ENCODE data around the gene FBXO21. TPM values are rescaled to one million over a fixed set of nuclear protein-coding genes. Genes with fewer than 3 reads are reported as not detected.

The FBXO21 gene
- total RNA-seq, 1 experiment from 2014 or later, result 37.8 TPM

DNA sequence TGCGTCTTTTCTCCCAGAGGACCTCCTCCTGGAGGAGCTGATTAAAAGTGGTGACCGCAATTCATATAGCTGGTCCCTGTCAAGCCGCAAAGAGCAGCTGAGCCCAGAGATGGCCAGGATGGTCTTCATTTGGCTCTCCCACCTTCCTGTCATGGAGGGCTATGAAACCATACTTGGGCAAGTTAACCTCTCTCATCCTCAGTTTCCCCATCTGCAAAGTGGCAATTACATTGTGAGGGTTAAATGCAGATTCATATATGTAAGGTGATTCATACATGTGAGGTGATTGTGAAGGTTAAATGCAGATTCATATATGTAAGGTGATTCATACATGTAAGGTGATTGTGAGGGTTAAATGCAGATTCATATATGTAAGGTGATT lies 87.5 kb downstream of the FBXO21 start:
- no peak overlapping the region for H3K27ac ChIP-seq (ENCODE audit: low read length)
- H3K9me3 ChIP-seq (ENCODE audit: control insufficient read depth, insufficient read depth, low read depth, low read length), result no peaks in the 10 kb centered on the region
- H3K4me1 ChIP-seq (ENCODE audit: control insufficient read depth, insufficient read depth, low read length), result peaks cover 2% of the 10 kb centered on the region; the same call in 1 of the 2 replicates
- BruUV-seq (replicated peaks), result no TSS peak
- no peak overlapping the region for H3K4me3 ChIP-seq (ENCODE audit: low read depth in 2 of 2, low read length in 2 of 2)
- POLR2A ChIA-PET, result no interaction called here
- in situ Hi-C loops (cut with HindIII; ENCODE audit: low pct_unique_long_range_greater_than_20kb, low sequenced_read_pairs) (no loop called here), intact Hi-C loops (cut with micrococcal nuclease; ENCODE audit: unreplicated experiment) (no loop called here)
- TF ChIP-seq SIN3A (IDR thresholded peaks at IDR 0.05; ENCODE audit: borderline replicate concordance, insufficient read depth, low read depth, low read length), result no peak
- TF ChIP-seq, protein P1, sequence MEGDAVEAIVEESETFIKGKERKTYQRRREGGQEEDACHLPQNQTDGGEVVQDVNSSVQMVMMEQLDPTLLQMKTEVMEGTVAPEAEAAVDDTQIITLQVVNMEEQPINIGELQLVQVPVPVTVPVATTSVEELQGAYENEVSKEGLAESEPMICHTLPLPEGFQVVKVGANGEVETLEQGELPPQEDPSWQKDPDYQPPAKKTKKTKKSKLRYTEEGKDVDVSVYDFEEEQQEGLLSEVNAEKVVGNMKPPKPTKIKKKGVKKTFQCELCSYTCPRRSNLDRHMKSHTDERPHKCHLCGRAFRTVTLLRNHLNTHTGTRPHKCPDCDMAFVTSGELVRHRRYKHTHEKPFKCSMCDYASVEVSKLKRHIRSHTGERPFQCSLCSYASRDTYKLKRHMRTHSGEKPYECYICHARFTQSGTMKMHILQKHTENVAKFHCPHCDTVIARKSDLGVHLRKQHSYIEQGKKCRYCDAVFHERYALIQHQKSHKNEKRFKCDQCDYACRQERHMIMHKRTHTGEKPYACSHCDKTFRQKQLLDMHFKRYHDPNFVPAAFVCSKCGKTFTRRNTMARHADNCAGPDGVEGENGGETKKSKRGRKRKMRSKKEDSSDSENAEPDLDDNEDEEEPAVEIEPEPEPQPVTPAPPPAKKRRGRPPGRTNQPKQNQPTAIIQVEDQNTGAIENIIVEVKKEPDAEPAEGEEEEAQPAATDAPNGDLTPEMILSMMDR (IDR thresholded peaks at IDR 0.05), result no peak
- TF ChIP-seq, protein P2, sequence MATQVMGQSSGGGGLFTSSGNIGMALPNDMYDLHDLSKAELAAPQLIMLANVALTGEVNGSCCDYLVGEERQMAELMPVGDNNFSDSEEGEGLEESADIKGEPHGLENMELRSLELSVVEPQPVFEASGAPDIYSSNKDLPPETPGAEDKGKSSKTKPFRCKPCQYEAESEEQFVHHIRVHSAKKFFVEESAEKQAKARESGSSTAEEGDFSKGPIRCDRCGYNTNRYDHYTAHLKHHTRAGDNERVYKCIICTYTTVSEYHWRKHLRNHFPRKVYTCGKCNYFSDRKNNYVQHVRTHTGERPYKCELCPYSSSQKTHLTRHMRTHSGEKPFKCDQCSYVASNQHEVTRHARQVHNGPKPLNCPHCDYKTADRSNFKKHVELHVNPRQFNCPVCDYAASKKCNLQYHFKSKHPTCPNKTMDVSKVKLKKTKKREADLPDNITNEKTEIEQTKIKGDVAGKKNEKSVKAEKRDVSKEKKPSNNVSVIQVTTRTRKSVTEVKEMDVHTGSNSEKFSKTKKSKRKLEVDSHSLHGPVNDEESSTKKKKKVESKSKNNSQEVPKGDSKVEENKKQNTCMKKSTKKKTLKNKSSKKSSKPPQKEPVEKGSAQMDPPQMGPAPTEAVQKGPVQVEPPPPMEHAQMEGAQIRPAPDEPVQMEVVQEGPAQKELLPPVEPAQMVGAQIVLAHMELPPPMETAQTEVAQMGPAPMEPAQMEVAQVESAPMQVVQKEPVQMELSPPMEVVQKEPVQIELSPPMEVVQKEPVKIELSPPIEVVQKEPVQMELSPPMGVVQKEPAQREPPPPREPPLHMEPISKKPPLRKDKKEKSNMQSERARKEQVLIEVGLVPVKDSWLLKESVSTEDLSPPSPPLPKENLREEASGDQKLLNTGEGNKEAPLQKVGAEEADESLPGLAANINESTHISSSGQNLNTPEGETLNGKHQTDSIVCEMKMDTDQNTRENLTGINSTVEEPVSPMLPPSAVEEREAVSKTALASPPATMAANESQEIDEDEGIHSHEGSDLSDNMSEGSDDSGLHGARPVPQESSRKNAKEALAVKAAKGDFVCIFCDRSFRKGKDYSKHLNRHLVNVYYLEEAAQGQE (IDR thresholded peaks at IDR 0.05; ENCODE audit: insufficient read depth in 1 of 2, low read depth in 2 of 2, low read length in 1 of 2), result no peak
- TF ChIP-seq POLR2AphosphoS5 (IDR thresholded peaks at IDR 0.05; ENCODE audit: low read depth, low read length), result no peak
- TF ChIP-seq TCF7L2 (IDR thresholded peaks at IDR 0.05; ENCODE audit: low read depth, low read length), result no peak
- H3K27me3 ChIP-seq (ENCODE audit: control insufficient read depth, insufficient read depth, low read length), result peaks cover 12% of the 10 kb centered on the region
- H3K36me3 ChIP-seq (ENCODE audit: control insufficient read depth, insufficient read depth, low read length), result no peaks in the 10 kb centered on the region; the same call in 1 of the 2 replicates
- CTCF ChIA-PET, result no interaction called here
- DNase-seq (ENCODE audit: low read depth, low spot score), result no peak
- ATAC-seq, result no peak

DNA sequence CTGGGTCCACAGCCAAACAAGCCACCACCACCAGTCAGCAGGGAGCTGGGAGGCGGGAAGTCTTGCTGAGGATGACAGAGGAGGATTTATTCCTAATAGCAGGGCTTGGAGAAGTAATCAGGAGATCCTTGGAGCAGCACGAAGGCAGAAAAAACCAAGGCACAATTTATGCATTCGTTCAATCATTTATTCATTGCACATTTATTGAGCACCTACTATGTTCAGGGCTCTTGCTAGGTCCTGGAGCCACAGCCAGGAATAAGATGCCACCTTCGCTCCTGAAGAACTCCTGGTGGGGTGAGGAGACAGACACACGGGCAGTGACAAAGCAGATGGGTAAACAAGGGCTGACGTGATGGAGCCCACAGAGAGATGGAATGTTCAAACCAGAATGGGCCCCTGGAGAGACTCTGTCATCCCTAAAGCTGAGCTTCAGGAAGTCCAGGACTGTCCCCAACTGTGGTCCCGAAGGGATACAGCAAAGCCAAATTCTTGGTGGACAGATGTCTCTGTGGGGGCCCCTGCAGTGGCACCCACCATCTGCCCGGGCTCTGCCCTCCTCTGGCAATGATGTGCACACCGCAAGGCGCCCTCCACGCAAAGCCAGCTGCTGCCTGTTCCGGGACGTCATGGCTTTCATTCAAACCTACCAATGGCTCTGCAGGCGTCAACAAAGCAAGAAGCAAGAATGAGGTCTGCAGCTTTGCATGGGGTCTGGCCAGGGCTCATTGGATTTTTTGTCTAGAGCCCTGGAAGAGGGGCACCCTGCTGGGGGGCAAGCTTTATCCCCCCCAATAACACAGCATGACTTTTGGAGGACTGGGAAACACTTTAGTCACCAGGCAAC lies 88.1 kb downstream of the FBXO21 start:
- H3K4me1 ChIP-seq (ENCODE audit: control insufficient read depth, insufficient read depth, low read length), result peaks cover 2% of the 10 kb centered on the region; the same call in 1 of the 2 replicates
- intact Hi-C loops (cut with micrococcal nuclease; ENCODE audit: unreplicated experiment), result no loop called here
- no peak overlapping the region for H3K4me3 ChIP-seq (ENCODE audit: low read depth in 2 of 2, low read length in 2 of 2)
- ATAC-seq (no peak), DNase-seq (ENCODE audit: low read depth, low spot score) (no peak)
- H3K9me3 ChIP-seq (ENCODE audit: control insufficient read depth, insufficient read depth, low read depth, low read length), result no peaks in the 10 kb centered on the region
- CTCF ChIA-PET, result interaction anchor here (0.7 kb wide), 1 partner anchor 369 kb away, joined by 3 read pairs; no protein-coding TSS in a partner anchor
- H3K27me3 ChIP-seq (ENCODE audit: control insufficient read depth, insufficient read depth, low read length), result peaks cover 17% of the 10 kb centered on the region
- POLR2A ChIA-PET, result interaction anchor here (0.6 kb wide), 1 partner anchor 67 kb away, joined by 4 read pairs; no protein-coding TSS in a partner anchor
- in situ Hi-C loops (cut with HindIII; ENCODE audit: low pct_unique_long_range_greater_than_20kb, low sequenced_read_pairs), result no loop called here
- no TSS peak for BruUV-seq (replicated peaks)
- H3K36me3 ChIP-seq (ENCODE audit: control insufficient read depth, insufficient read depth, low read length), result no peaks in the 10 kb centered on the region; the same call in 1 of the 2 replicates
- no peak overlapping the region for H3K27ac ChIP-seq (ENCODE audit: low read length)
- TF ChIP-seq SIN3A (IDR thresholded peaks at IDR 0.05; ENCODE audit: borderline replicate concordance, insufficient read depth, low read depth, low read length), result no peak
- TF ChIP-seq, protein P2 (IDR thresholded peaks at IDR 0.05; ENCODE audit: insufficient read depth in 1 of 2, low read depth in 2 of 2, low read length in 1 of 2), result no peak
- no peak for TF ChIP-seq TCF7L2 (IDR thresholded peaks at IDR 0.05; ENCODE audit: low read depth, low read length)
- TF ChIP-seq, protein P1 (IDR thresholded peaks at IDR 0.05), result no peak
- no peak for TF ChIP-seq POLR2AphosphoS5 (IDR thresholded peaks at IDR 0.05; ENCODE audit: low read depth, low read length)
